ENCODE results near the gene MTG1. TPM values are rescaled to one million over a fixed set of nuclear protein-coding genes. Genes with fewer than 3 reads are reported as not detected.

MTG1 gene
- total RNA-seq, 1 donor from 2014 or later = 44.0 TPM

GRCh38 chr10:133393401-133394063 is 425 bp upstream of the MTG1 start:
- Histone ChIP-seq H3K36me3 (ENCODE audit: insufficient read depth, low read length) (peaks cover 6% of the 10 kb centered on the region), H3K27me3 (ENCODE audit: insufficient read depth, low read length) (no peaks in the 10 kb centered on the region), H3K9ac (ENCODE audit: low read length) (peak overlapping the region; percentile 88), H3K4me1 (ENCODE audit: insufficient read depth, low read length) (peaks cover 6% of the 10 kb centered on the region), H4K20me1 (ENCODE audit: insufficient read depth, low read length) (peaks cover 4% of the 10 kb centered on the region), H3K27ac (ENCODE audit: low read depth, low read length) (no peak overlapping the region), H2AFZ (ENCODE audit: low read depth, low read length) (peak overlapping the region; percentile 61), H3K79me2 (ENCODE audit: insufficient read depth, low read length) (peaks cover 40% of the 10 kb centered on the region), H3K4me2 (ENCODE audit: low read length) (peak overlapping the region; percentile 95), H3K4me3 (ENCODE audit: insufficient read depth, low read depth, low read length) (peak overlapping the region; percentile 83), H3K9me3 (ENCODE audit: insufficient read depth, low read depth, low read length) (no peaks in the 10 kb centered on the region)
- H3K27me3 Mint-ChIP-seq (ENCODE audit: low read depth, unreplicated experiment) = no peaks in the 10 kb centered on the region
- no peak for DNase-seq (ENCODE audit: low read depth)
- H3K4me1 Mint-ChIP-seq (ENCODE audit: low read depth, unreplicated experiment) = peaks cover 16% of the 10 kb centered on the region
- TF ChIP-seq CTCF (IDR thresholded peaks at IDR 0.05; ENCODE audit: insufficient read depth, low read depth, low read length) (no peak), EZH2 (IDR thresholded peaks at IDR 0.05; ENCODE audit: insufficient read depth, low read length) (no peak)
- no peaks in the 10 kb centered on the region for H3K9me3 Mint-ChIP-seq (ENCODE audit: unreplicated experiment)
- peak overlapping the region; percentile 76 for H3K4me3 Mint-ChIP-seq (ENCODE audit: unreplicated experiment)
- no peak for FAIRE-seq
- H3K27ac Mint-ChIP-seq (ENCODE audit: unreplicated experiment) = no peak overlapping the region
- peaks cover 17% of the 10 kb centered on the region for H3K36me3 Mint-ChIP-seq (ENCODE audit: low read depth, unreplicated experiment)

GRCh38 chr10:133394801-133395221 is 854 bp downstream of the MTG1 start:
- peak overlapping the region; percentile 68 for H3K27ac ChIP-seq (ENCODE audit: low read depth, low read length)
- H3K27ac Mint-ChIP-seq (ENCODE audit: unreplicated experiment) = peak overlapping the region; percentile 95
- no peaks in the 10 kb centered on the region for H3K9me3 ChIP-seq (ENCODE audit: insufficient read depth, low read depth, low read length)

More at GRCh38 chr10:133394801-133395221, 854 bp downstream of the MTG1 start:
- H3K27me3 Mint-ChIP-seq (ENCODE audit: low read depth, unreplicated experiment) = no peaks in the 10 kb centered on the region
- peaks cover 16% of the 10 kb centered on the region for H3K4me1 Mint-ChIP-seq (ENCODE audit: low read depth, unreplicated experiment)
- DNase-seq (ENCODE audit: low read depth) (peak; percentile 14), FAIRE-seq (no peak)
- H3K36me3 ChIP-seq (ENCODE audit: insufficient read depth, low read length) = peaks cover 10% of the 10 kb centered on the region
- H4K20me1 ChIP-seq (ENCODE audit: insufficient read depth, low read length) = peaks cover 4% of the 10 kb centered on the region
- peak overlapping the region; percentile 83 for H3K4me3 ChIP-seq (ENCODE audit: insufficient read depth, low read depth, low read length)
- H3K27me3 ChIP-seq (ENCODE audit: insufficient read depth, low read length) = no peaks in the 10 kb centered on the region
- H3K4me1 ChIP-seq (ENCODE audit: insufficient read depth, low read length) = peaks cover 6% of the 10 kb centered on the region
- H2AFZ ChIP-seq (ENCODE audit: low read depth, low read length) = peak overlapping the region; percentile 82
- H3K4me3 Mint-ChIP-seq (ENCODE audit: unreplicated experiment) = peak overlapping the region; percentile 92
- H3K9me3 Mint-ChIP-seq (ENCODE audit: unreplicated experiment) = no peaks in the 10 kb centered on the region
- peaks cover 53% of the 10 kb centered on the region for H3K79me2 ChIP-seq (ENCODE audit: insufficient read depth, low read length)
- peaks cover 21% of the 10 kb centered on the region for H3K36me3 Mint-ChIP-seq (ENCODE audit: low read depth, unreplicated experiment)
- TF ChIP-seq CTCF (IDR thresholded peaks at IDR 0.05; ENCODE audit: insufficient read depth, low read depth, low read length) = no peak
- TF ChIP-seq EZH2 (IDR thresholded peaks at IDR 0.05; ENCODE audit: insufficient read depth, low read length) = no peak
- H3K9ac ChIP-seq (ENCODE audit: low read length) = peak overlapping the region; percentile 88
- peak overlapping the region; percentile 95 for H3K4me2 ChIP-seq (ENCODE audit: low read length)

Data from astrocyte (in vitro differentiated cells and primary cell).